NT2/D1 (cell line): Measurements from ENCODE around the gene FSTL1.

Experiments
- DNase-seq: peaks from one replicate; pipeline ENCODE4 v3.0.0-alpha.2; 2011; ENCODE audit warnings: low read depth, low spot score
- H3K27me3 ChIP-seq: 2 replicates; pipeline ENCODE4 v1.6.0; 2011; ENCODE audit warnings: mild to moderate bottlenecking; ENCODE audit not compliant: insufficient read length, insufficient read depth
- H3K36me3 ChIP-seq: 2 replicates; pipeline ENCODE4 v1.6.1; 2011; ENCODE audit warnings: mild to moderate bottlenecking, low read length, mixed read lengths; ENCODE audit not compliant: insufficient read depth, insufficient read length
- H3K4me1 ChIP-seq: 2 replicates; pipeline ENCODE4 v1.5.1; 2011; ENCODE audit not compliant: insufficient read depth, insufficient read length
- H3K4me3 ChIP-seq: 2 replicates; pipeline ENCODE4 v1.5.1; 2011; ENCODE audit warnings: low read depth; ENCODE audit not compliant: insufficient read length
- H3K9ac ChIP-seq: 2 replicates; pipeline ENCODE4 v1.6.0; 2011; ENCODE audit warnings: low read depth; ENCODE audit not compliant: insufficient read length
- H3K9me3 ChIP-seq: 2 replicates; pipeline ENCODE4 v1.5.1; 2011; ENCODE audit warnings: mild to moderate bottlenecking, low read length; ENCODE audit not compliant: insufficient read depth
- SUZ12 ChIP-seq: IDR thresholded peaks from 2 replicates; pipeline ENCODE4 v1.6.1; 2011; ENCODE audit not compliant: insufficient read length, insufficient read depth; ENCODE audit errors: extremely low read depth
- YY1 ChIP-seq: IDR thresholded peaks from 2 replicates; pipeline ENCODE4 v1.6.1; 2011; ENCODE audit not compliant: insufficient read length, insufficient read depth
- ZNF274 ChIP-seq: IDR thresholded peaks from 2 replicates; pipeline ENCODE4 v1.6.1; 2011; ENCODE audit warnings: mild to moderate bottlenecking, low read depth, low read length

The FSTL1 gene, protein sequence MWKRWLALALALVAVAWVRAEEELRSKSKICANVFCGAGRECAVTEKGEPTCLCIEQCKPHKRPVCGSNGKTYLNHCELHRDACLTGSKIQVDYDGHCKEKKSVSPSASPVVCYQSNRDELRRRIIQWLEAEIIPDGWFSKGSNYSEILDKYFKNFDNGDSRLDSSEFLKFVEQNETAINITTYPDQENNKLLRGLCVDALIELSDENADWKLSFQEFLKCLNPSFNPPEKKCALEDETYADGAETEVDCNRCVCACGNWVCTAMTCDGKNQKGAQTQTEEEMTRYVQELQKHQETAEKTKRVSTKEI

DNA sequence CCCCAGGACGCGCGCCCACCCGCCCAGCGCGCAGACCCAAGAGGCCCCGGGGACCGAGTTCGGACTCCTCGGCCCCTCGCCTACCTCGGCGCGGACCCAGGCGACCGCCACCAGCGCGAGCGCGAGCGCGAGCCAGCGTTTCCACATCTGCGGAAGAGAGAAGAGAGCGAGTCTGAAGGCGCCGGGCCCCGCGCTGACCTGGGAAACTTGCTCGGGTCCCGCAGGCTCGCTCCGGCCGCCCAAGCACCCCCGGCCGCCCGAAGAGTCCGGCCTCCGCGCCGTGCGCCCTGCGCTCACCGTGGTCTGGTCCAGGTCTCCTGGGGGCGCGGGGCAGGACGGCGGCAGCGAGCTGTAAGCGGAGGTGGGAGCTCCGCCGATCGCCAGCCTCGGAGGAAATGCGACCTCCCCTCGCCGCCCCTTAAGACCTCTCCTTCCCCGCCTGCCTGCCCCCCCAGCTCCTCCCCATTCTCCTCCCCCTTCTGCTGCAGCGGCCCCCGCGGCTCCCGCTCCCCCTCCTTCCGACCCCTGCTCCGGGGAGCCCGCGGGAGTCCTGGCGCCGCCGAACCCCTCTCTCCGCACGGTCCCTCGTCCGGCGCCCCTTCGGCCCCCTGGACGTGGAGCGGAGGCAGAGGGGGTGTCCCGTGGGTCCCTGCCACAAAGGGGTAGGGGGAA, at the start of gene FSTL1:
TSS of gene FSTL1 (minus strand) at position 393 of the 672 bp plus-strand sequence. CDS start at position 147, 246 bp downstream.
- peaks cover 34% of the 10 kb centered on the region for H3K36me3 ChIP-seq
- TF ChIP-seq SUZ12 (no peak), ZNF274 (no peak), YY1 (no peak)
- H3K9me3 ChIP-seq: 0 out of 2 replicates have a peak, but pooled peaks cover 5% of the 10 kb centered on the region
- peaks cover 9% of the 10 kb centered on the region for H3K4me1 ChIP-seq
- peaks cover 8% of the 10 kb centered on the region for H3K27me3 ChIP-seq
- no peak for DNase-seq
- peak within 1 kb of the TSS; percentile 72 for H3K4me3 ChIP-seq
- H3K9ac ChIP-seq: peak within 1 kb of the TSS; percentile 88

DNA sequence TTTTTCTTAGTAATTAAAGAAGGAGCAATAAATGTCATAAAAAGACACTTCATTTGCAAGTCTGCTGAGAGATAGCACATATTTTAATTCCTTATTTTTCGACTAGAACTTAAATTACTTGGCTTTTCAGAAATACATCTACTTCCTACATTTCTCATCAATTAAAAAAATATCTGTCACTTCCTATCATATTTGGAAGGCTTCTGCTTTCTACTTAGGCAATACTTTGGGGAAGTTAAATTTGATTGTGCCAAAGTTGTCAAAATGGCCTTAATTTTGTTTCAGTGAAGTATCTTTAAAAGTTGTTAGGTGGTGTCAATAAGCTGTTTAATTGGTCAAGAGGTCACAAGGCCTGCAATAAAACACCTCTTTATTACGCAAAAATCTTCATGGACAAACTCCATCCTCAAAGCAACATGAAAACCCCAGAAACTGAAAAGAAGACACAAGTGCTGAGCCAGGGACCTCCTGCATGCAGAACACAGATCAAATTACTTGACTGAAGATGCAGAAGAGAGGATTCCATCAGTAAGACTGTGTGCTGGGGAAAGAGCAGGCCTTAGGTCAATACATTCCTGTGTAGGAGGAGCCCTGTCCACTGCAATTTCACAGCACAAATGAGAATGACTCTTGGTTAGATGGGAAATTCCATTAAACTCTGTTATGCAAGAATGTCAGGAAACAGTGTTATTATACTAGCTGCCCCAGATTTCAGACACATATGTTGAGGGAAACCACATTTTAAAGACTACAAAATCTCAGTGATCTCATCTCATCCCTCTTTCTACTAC, 48.0 kb upstream of the FSTL1 start:
- H3K4me1 ChIP-seq: no peaks in the 10 kb centered on the region
- no peak overlapping the region for H3K9ac ChIP-seq
- H3K36me3 ChIP-seq: no peaks in the 10 kb centered on the region
- H3K4me3 ChIP-seq: no peak overlapping the region
- TF ChIP-seq SUZ12: no peak
- H3K27me3 ChIP-seq: no peaks in the 10 kb centered on the region
- peaks cover 26% of the 10 kb centered on the region for H3K9me3 ChIP-seq
- peak; percentile 28 for DNase-seq

DNA sequence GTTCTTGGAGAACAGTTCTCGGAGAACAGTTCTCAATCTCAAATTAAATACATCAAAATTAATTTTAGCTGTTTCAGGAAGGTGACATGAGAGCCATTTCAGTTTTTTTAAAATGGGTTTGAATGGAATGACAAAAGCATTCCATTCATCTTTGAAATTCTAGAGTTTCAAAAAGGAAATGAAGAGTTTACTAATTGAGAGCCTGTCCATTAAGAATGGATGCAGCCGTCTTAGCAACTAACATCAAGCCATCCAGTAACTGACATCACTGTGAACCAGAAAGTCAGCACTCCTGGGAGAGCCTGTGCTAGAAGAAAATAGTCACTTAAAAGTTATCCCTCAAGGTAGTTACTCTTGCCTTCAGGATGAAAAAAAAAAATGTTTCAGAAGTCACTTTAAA, 47.0 kb upstream of the FSTL1 start:
- no peaks in the 10 kb centered on the region for H3K4me1 ChIP-seq
- H3K9me3 ChIP-seq: peaks cover 26% of the 10 kb centered on the region
- TF ChIP-seq ZNF274 (no peak), YY1 (no peak), SUZ12 (no peak)
- H3K27me3 ChIP-seq: no peaks in the 10 kb centered on the region
- no peak overlapping the region for H3K4me3 ChIP-seq
- H3K36me3 ChIP-seq: no peaks in the 10 kb centered on the region
- DNase-seq: no peak
- no peak overlapping the region for H3K9ac ChIP-seq

DNA sequence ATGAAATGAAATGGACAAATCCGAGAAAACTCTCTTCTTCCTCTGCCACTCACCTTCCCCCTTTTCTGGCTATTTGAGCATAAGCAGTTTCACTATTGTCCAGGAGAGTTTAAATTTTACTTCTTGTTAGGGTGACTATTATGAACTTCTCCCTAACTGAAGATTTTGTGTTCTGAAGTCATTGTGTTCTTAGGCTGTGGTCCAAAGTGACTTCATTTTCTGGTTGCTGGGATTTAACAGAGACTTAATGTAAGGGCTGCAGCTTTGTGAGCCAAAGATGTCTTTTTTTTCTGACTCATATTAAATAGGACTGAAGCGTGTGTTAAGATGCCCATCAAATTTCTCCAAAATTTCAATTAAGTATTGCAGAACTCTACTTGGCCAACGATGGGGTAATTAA, 46.5 kb upstream of the FSTL1 start:
- H3K27me3 ChIP-seq: no peaks in the 10 kb centered on the region
- no peak overlapping the region for H3K9ac ChIP-seq
- H3K4me3 ChIP-seq: no peak overlapping the region
- no peak for TF ChIP-seq YY1
- TF ChIP-seq SUZ12: no peak
- no peak for TF ChIP-seq ZNF274
- DNase-seq: no peak
- peaks cover 26% of the 10 kb centered on the region for H3K9me3 ChIP-seq
- no peaks in the 10 kb centered on the region for H3K4me1 ChIP-seq
- H3K36me3 ChIP-seq: no peaks in the 10 kb centered on the region

DNA sequence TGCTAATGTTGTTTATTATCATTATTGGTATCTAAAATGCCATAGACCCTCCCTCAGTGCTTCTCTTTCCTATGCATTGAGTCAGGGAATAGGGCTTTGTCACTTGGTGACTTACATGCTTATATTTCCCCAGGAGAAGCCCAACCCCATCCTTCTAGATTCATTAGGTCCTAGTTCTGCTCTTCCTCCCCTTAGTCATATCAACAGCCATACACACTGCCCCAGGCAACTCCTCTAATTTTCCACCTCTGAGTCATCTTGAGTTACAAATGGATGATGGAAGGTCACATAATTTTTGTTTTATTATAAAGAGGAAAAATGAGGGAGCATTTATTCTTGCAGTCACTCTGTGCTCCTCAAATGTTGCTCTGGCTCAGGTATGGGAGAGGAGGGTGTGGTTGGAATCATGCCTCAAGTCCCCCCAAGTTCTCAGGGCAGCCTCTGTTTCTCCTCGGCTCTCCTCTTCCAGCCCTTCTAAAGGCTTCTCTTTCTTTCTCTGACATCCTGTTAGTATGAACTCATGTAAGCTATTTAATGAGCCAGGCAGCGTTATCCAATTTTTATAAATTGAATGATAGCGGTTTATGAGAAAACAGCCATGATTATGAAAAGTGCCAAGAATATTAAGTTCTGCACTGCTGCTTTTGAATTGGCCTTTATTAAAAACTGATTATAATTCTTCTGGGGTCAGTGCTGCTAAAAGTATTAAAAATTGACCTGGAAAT, 45.6 kb upstream of the FSTL1 start:
- Histone ChIP-seq H3K4me3 (no peak overlapping the region), H3K36me3 (no peaks in the 10 kb centered on the region), H3K4me1 (no peaks in the 10 kb centered on the region), H3K27me3 (no peaks in the 10 kb centered on the region), H3K9ac (no peak overlapping the region), H3K9me3 (peaks cover 26% of the 10 kb centered on the region)
- no peak for TF ChIP-seq SUZ12
- no peak for TF ChIP-seq ZNF274
- no peak for TF ChIP-seq YY1
- no peak for DNase-seq

DNA sequence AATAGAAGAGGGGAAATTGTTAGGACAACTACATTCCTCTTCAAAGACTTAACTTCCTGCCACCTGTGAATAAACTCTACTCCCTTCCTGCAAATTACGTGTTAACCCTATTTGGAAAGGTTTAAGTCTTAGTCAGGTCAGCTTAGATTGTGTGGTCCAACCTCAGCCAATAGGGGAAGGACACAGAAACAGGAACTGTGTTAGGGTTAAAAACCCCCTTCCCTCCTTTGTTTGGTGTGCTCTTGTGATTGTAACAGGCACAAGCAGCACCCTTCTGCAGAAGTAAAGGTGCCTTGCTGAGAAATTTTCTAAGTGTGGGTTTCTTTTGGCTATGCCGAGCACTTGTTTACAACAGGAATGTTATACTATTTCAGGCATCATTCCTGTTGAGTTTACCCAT, 45.0 kb upstream of the FSTL1 start:
- no peaks in the 10 kb centered on the region for H3K36me3 ChIP-seq
- H3K9ac ChIP-seq: no peak overlapping the region
- no peaks in the 10 kb centered on the region for H3K27me3 ChIP-seq
- H3K9me3 ChIP-seq: peaks cover 26% of the 10 kb centered on the region
- TF ChIP-seq YY1 (no peak), ZNF274 (no peak), SUZ12 (no peak)
- no peak for DNase-seq
- no peaks in the 10 kb centered on the region for H3K4me1 ChIP-seq
- no peak overlapping the region for H3K4me3 ChIP-seq
